M059J (cell line): ENCODE results near the gene PTGFRN. TPM values are rescaled to one million over a fixed set of nuclear protein-coding genes. Genes with fewer than 3 reads are reported as not detected.
"Not testable (repeated sequence)": the region's sequence is repeated elsewhere in the genome, so short reads cannot be mapped to it uniquely, and the experiment has no call there.

Experiments used
- DNase-seq: peaks from one replicate; pipeline ENCODE4 v3.0.0-alpha.2; 2012; ENCODE audit warnings: low read depth
- total RNA-seq: library from RNA; depleted of rRNA; stranded (reverse); fragments of >200 nt; shearing (Covaris generic); gene quantifications from 2 replicates; pipeline ENCODE4 v1.2.3, GENCODE V29; 2014; rRNA removed

PTGFRN gene
- 61.9 and 144 TPM in 2 replicates for total RNA-seq

DNA sequence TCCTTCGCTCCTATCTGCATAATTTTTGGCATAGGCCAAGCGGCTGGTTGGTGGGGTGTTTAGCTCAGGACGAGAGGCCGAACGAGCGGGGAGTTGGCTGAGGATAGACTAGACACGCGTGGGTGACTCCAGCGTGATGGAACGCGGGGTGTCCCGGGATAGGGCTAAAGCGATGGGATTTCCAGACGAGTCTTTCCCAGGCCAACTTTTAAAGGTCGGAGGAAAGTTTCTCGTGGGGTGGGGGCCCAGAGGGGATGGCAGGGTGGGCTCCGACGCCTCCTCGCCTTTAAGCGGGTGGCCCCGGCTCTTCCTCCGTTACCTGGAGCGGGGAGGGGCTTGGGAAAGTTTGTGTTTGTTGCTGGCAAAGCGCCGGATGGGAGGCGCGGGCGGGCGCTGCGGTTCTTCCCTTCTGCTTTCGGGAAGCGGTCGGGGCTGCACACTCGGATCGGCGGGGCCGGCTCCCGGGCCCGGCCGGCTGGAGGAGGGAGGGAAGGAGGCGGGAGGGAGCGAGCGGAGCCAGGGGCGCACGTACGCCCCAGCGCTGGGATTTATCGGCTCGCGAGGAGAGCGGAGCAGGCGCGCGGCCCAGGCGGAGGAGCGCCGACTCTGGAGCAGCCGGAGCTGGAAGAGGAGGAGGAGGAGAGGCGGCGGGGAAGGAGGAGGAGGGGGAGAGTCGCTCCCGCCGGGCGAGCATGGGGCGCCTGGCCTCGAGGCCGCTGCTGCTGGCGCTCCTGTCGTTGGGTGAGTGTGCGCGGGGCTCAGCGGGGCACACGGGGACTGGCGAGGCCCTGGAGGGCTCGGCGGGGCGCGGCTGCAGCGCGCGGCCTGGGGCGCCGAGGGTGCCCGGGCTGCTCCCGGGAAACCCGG, at the start of gene PTGFRN:
Gene PTGFRN, plus strand, starts transcription at position 405 of the 867 bp plus-strand sequence. Its CDS starts 288 bp downstream, at position 693.
- peak; percentile 66 for DNase-seq

DNA sequence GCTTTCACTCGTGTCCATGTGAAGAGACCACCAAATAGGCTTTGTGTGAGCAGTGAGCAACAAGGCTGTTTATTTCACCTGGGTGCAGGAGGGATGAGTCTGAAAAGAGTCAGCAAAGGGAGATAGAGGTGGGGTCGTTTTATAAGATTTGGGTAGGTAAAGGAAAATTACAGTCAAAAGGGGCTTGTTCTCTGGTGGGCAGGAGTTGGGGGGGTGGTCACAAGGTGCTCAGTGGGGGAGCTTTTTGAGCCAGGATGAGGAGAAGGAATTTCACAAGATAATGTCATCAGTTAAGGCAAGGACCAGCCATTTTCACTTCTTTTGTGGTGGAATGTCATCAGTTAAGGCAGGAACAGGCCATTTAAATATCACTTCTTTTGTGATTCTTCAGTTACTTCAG, 49.5 kb upstream of the PTGFRN start:
- DNase-seq: not testable (repeated sequence)

DNA sequence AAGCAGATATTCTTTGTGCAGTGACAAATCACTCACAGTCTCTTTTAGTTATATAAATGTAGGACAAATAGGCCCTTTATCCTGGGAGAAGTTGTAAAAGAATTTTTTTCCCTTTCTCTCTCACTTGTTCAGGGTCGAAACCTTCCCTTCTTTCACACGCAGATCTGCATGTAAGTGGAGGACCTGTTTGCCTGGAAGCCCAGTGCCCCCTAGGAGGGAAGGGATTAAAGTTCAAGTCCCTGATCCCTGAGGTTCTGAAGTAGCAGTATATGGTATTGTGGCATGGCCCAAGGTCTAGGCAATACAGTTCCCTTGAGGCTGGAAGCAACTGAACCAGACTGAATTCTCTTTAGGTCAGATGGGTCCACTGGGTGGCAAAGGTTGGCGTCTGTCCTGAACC, 48.6 kb upstream of the PTGFRN start:
- no peak for DNase-seq

DNA sequence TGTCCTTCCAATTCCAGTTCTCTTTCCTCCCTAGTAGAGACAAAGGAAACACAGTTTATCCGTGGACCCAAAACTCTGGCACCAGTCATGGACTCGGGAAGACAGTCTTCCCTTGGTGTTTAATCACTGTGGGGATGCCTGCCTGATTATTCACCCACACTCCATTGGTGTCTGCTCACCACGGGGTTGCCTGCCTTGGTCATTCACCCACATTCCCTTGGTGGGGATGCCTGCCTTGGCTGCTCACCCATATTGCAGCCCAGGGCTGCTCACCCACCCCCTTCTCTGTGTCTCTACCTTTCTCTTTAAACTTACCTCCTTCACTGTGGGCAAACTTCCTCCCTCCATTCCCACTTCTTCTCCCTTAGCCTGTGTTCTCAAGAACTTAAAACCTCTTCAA, 46.7 kb upstream of the PTGFRN start:
- DNase-seq: not testable (repeated sequence)

DNA sequence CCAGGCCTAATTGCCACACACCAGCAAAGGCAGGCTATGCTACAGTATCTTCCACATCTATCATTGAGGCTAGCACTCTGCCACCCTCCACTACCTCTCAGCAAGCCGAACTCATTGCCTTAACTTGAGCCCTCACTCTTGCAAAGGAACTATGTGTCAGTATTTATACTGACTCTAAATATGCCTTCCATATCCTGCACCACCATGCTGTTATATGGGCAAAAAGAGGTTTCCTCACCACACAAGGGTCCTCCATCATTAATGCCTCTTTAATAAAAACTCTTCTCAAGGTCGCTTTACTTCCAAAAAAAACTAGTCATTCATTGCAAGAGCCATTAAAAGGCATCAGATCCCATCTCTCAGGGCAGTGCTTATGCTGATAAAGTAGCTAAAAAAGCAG, 43.2 kb upstream of the PTGFRN start:
- not testable (repeated sequence) for DNase-seq

DNA sequence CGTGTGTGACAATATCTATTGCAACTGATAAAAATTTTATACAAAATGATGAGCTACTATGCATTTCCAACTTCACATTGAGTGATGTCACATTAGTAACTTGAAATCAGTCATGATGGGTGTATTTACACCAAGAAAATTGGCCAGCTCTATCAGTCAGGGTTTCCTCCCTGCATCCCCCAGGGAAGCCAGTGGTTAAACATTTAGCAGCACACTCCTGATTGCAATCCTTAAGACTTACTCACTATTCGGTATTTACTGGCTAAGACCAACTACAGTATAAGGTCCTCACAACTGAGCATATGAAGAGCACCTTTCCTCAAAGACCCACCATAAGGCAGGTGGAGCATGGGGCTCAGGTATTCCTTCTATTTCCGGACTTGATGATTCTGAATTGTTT, 41.3 kb upstream of the PTGFRN start:
- DNase-seq: peak; percentile 32

DNA sequence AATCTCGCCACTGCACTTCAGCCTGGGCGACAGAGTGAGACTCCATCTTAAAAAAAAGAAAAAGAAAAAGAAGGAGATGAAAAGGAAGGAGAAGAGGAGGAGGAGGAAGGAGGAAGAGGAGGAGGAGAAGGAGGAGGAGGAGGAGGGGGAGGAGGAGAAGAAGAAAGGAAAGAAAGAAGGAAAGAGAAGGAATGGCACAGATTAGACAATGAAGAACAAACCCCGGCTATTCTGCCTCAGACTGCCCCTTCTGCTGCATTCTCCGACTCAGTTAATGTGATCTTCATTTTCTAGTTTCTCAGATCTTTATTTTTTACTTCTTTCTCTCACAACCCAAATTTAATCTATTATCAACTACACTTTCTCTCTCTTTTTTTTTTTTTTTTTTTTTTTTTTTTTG, 40.1 kb upstream of the PTGFRN start:
- DNase-seq: no peak

DNA sequence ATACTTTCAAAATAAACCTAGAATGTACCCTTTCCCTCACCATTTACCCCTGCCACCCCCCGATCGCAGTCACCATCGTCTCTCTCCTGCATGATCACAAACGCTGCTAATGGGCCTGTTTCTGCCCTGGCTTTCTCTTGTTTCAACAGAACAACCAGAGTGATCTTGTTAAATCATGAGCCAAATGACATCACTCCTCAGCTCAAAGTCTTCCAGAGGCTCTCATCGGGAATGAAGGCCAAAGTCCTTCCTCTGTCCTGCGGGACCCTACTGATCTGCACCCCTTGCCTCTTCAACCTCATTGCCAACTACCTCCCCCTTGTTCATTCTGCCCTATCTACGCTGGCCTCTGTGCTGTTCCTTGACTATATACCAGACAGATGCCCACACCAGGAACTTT, 39.4 kb upstream of the PTGFRN start:
- DNase-seq: no peak

DNA sequence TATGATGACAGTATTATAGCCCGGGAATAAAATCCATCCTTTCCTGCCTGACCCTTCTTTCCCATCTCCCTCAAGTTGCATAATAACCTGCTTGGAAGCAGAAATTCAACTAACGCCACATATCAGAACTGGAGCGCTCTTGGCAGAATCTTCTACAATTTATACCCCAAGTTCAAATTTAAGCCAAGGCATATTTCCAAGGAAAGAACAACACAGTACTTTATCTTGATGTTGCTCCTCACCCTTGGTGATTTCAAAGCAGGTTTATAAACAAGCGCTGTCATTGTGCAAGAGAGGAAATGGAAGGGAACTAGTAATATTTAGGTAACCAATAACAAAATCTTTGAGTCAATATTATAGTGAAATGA, 38.0 kb upstream of the PTGFRN start:
- no peak for DNase-seq

DNA sequence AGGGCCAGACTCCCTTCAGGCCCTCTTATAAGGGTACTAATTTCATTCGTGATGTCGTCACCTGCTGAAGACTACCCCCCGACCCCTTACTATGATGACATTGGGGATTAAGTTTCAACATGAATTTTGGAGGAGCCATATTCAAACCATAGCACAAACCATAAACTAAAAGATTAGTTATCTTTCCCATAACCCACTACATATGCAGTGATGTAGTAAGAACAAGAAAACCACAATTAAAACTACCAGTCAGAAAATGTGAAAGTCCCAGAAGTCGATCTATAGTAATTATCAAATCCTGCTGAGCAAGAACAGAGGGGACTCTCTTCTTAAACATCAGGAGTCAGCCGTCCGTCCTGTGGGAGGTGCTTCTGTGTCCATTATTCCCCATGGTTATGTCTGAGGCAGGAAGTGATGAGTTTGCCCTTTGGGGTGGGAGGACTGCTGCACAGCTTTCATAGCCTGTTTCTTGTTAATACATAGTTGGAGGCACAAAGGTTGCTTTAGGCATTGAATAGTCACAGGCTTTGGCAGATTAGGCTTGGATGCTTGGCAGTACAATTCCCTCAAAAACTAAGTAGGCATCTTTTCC, 35.9 kb upstream of the PTGFRN start:
- peak; percentile 58 for DNase-seq

DNA sequence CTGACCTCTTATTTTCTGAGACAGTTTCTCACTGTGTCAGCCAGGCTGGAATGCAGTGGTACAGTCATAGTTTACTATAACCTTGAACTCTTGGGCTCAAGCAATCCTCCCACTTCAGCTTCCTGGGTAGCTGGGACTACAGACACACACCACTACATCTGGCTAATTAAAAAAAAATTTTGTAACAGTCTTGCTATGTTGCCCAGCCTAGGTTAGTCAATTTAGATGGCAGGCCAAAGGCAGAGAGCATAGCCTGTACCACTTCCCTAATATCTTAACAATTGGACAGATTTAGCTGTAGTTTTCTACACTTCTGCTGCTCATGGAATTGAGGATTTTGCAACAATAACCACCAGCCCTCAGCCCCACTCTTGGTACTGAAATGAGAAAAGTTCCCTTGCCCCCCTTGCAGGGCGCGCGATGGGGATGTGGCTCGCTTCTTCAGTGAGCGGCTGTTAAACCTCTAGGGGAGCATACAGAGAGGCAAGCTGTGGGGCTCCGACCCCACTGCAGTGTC, 34.9 kb upstream of the PTGFRN start:
- DNase-seq: peak; percentile 73

DNA sequence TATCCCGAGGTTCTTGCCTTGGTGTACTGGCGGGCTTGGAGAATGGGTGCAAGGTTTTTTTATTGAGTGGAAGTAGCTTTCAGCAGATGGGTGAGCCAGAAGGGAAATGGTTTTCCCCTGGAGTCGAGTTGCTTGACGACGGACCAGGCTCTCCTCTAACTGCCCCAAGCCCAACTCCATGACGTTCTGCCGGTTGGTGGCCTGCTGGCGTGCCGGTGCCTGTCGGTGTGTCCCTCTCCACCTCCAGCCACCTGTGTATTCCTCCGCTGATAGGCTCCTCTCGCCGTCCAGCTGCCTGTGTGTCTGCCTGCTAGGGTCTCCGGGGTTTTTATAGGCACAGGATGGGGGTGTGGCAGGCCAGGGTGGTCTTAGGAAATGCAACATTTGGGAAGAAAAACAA, 34.3 kb upstream of the PTGFRN start:
- no peak for DNase-seq

DNA sequence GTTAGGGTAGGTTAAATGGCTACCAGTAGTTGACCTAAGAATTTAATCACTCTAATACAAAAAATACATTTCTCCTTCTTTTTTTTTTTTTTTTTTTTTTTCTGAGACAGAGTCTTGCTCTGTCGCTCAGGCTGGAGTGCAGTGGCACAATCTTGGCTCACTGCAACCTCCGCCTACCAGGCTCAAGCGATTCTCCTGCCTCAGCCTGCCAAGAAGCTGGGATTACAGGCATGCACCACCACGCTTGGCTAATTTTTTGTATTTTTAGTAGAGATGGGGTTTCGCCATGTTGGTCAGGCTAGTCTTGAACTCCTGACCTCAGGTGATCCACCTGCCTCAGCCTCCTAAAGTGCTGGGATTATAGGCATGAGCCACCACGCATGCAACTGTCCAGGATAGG, 33.8 kb upstream of the PTGFRN start:
- not testable (repeated sequence) for DNase-seq

DNA sequence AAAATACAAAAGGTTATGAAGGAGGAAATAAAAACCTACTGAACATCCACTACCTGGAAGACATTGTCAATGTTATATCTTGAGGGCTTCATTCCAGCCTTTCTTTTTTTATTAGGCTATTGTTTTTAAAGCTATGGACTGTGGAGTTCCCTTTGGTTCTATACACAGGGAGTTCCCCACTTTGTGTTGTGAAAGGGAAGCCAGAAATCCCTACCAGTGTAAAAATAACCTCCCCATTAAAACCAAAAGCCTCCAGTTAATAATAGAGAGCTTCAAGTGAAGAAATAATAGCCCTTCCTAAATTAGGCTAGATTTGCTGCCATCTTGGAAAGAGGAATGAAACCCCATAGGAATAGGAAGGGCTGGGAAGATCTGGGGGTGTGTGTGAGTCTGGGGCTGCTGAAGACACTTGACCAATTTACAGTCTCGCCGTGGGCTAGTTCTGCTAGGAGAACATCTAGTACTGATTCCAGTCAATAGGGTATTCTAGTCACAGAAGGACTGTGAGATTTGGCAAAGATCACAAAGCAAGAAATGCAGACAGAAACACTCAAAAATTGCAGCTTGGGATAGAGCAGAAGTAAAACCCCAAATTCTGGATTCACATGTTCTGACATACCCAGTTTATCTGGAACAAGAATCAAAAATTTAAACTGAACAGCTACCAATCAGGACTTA, 32.4 kb upstream of the PTGFRN start:
- DNase-seq: no peak

DNA sequence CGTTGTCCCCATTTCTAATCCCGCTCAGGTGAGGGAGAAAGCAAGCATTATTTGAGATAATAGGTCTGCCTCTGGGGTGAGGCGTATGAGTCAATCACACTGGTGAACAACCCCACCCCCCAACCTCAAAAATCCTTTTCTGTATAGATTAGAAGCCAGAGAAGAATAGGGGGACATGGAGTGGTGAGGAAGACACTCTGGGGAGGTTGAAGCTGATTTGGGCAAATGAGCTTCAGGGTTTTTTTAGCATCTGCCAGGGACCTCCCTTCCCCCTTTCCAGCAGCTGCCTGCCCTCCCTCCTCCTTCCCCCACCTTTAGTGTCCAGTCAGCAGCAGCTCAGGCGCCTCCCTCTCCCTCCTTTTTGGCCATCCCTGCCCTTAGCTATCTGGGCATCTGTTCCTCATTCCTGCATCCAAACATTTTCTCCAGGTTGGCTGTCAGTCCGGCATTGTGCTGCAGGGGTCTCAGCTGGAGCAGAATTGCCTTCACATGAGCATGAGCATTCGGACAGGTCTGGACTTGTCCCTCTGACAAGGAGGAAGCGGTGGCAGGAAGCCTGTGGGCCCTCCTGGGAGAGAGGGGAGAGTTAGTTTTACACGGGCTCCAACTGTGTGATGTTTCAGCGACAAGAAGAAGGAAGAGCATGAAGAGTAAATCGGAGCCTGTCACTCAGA, 30.8 kb upstream of the PTGFRN start:
- DNase-seq: peak; percentile 33

DNA sequence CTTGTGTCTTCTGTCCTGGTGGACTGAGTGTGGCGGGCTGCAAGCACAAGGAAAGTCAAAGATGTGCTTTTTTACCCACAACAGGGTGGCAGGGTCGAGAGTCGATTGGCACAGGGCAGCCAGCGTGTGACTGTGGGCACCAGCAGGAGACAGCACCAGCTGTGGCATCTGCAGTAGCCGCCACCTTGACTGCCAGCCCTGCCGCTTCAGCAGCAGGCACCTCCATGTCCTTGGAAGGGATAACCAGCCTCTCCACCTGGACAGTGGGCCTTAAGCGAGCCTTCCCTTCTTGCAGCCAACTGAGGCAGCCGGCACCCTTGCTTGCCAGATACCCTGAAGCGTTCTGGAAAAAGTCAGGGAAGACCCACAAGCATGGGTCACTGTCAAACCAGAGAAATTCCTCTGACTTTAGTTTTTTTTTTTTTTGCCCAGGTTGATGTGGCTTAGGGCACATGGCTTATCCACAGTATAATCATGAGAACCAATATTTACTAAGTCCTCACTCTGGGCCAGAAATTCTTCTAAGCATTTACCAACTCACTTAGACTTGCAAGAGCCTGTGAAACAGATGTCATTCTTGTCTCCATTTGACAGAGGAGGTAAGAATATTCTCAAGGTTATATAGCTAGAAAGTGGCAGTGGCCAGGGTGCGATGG, 30.1 kb upstream of the PTGFRN start:
- no peak for DNase-seq

DNA sequence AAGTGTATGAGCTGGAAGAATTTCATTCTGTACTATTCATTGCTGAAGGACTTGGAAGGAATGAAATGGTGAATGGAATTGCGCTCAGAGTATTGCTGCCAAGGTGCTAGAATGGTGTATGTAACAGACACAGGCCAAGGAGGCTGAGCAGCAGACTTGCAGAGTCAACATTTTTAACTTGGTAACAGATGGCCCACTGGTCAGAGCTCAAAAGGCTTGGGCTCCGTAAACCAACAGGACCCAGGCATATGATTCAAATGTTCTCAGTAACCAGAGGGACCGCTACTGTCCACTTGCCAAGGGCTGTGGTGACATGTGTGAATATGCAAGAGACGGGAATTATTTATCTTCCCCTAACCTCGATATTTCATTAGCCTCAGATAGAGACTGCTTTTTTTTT, 28.8 kb upstream of the PTGFRN start:
- no peak for DNase-seq

DNA sequence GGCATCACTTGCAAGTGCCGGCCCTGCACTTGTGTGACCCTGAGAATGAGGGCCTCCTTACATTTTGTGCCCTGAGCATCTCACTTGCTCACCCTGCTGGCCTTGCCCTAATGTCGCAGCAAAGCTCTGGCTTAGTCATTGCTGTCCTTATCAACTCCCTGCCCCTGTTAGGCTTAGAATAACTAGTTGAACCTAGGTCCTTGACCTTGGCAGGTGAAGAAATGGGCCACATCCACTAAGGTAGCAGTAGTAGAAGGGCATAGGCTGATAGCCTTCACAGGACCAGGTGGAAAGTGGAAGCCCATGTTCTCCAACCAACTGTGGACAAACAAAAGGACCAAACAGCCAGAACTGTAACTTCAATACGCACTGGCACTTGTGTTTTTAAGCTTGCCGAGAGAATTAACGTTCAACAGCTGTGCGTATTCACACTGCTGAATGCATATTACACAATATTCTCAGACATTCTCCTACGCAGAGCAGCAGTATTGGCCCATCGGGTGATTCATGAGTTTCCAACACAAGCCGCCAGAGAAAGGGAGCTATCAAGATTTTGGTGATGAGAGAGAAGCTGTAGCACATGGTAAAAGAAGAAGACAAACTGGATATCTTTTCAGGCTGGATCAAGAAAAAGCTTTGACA, 27.7 kb upstream of the PTGFRN start:
- DNase-seq: peak; percentile 54

DNA sequence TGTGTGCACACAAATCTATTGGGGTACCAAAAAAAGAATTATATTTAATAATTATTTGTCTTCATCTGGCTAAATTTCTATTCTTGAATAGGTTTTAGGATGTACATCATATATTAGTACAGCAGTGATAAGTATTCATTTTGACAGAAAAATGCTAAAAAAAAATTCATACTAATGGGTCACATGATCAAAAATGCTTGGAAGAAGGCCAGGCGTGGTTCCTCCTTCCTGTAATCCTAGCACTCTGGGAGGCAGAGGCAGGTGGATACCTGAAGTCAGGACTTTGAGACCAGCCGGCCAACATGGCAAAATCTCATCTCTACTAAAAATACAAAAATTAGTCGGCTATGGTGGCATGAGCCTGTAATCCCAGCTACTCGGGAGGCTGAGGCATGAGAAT, 26.9 kb upstream of the PTGFRN start:
- DNase-seq: no peak

DNA sequence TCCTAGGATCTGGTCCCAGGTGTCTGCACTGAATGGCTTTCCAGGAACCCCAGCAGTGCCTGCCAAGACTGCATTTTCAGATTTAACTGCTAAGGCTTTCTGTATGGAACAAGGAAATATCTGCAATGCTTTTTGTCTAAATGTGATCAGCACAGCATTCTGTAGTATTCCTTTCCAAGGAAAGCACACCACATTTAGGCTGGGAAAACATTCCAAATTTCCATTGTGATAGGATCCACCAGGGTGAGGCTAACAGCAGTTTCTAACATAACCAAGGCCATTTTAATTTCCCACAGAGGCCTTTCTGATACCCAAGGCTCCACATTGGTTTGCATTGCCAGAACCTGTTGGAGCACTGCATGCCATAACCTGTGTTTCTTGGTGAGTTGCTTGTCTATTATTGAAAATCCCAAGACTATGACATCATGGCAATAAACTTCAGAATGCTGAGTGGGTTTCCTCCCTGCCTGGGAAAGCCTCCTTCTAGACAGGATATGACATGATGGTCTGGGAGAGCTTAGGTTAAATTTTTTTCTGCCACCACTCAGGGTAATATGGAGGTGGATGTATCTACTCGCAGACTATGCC, 23.3 kb upstream of the PTGFRN start:
- DNase-seq: peak; percentile 70

DNA sequence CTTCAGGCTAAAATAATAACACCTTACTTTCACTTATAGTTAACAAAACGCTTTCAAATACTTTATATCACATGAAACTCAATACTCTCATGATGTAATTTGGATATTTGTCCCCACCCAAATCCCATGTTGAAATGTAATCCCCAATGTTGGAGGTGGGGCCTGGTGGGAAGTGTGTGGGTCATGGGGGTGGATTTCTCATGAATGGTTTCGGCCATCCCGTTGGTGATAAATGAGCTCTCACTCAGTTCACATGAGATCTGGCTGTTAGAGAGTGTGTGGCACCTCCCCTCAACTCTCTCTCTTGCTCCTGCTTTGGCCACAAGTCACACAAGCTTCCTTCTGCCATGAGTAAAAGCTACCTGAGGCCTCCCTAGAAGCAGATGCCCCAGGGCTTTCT, 22.5 kb upstream of the PTGFRN start:
- DNase-seq: no peak
